ENCODE data around the gene RASL10A.

DNA sequence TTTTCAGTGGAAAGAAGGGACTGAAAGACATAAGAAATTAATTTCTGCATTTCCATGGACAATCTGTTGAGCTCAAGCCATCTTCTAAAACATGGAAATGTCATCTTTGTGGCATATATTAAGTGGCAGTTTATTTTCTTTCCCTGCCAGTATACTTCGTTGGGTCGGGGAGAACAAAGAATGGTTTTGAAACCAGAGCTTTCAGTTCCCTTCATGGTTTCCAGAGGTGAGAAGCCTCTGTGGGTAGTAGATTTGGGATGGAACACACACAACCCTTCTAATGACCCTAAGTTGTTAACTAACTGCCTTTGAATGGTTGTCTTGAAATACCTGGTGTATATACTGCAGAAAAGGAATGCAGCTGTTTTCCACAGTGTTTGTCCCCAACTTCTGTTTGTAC, 26.7 kb downstream of the RASL10A start:
- TF ChIP-seq, protein P1, sequence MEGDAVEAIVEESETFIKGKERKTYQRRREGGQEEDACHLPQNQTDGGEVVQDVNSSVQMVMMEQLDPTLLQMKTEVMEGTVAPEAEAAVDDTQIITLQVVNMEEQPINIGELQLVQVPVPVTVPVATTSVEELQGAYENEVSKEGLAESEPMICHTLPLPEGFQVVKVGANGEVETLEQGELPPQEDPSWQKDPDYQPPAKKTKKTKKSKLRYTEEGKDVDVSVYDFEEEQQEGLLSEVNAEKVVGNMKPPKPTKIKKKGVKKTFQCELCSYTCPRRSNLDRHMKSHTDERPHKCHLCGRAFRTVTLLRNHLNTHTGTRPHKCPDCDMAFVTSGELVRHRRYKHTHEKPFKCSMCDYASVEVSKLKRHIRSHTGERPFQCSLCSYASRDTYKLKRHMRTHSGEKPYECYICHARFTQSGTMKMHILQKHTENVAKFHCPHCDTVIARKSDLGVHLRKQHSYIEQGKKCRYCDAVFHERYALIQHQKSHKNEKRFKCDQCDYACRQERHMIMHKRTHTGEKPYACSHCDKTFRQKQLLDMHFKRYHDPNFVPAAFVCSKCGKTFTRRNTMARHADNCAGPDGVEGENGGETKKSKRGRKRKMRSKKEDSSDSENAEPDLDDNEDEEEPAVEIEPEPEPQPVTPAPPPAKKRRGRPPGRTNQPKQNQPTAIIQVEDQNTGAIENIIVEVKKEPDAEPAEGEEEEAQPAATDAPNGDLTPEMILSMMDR (conservative IDR thresholded peaks at IDR 0.05) = no peak
- no peak for TF ChIP-seq ZFX (IDR thresholded peaks at IDR 0.05)

Data from C4-2B (cell line).